Panc1 (cell line): ENCODE data around the gene EHD1. TPM values are rescaled to one million over a fixed set of nuclear protein-coding genes. Genes with fewer than 3 reads are reported as not detected.

Experiments used
- ATAC-seq: fragments of 200-7000 bp; cut with Tn5 transposase; 2 replicates; pipeline ENCODE4 v1.9.1; 2020; ENCODE audit warnings: mild to moderate bottlenecking, moderate library complexity
- BruUV-seq: library from RNA; stranded (reverse); fragments of 400-500 nt; replicated peaks from 2 replicates; lab custom pipeline; 2021; lab: Mats Ljungman, UMichigan
- CTCF ChIA-PET: fragments of 300-600 bp; sonication (Branson Sonifier 250); formaldehyde crosslinking; loops from one replicate; lab custom pipeline; 2022; ENCODE audit warnings: antibody characterized with exemption; lab: Charles Lee
- POLR2A ChIA-PET: fragments of 300-600 bp; sonication (Branson Sonifier 250); formaldehyde crosslinking; loops from one replicate; lab custom pipeline; 2022; ENCODE audit warnings: antibody characterized with exemption; lab: Charles Lee
- DNase-seq: peaks from one replicate; pipeline ENCODE4 v3.0.0-alpha.2; 2010; ENCODE audit warnings: low read depth, low spot score
- H3K27ac ChIP-seq: 2 replicates; pipeline ENCODE4 v1.5.1; 2011; ENCODE audit warnings: mild to moderate bottlenecking, low read length, inconsistent platforms
- H3K27me3 ChIP-seq: fragments of 200-500 bp; sonication (Bioruptor generic); 2 replicates; pipeline ENCODE4 v1.6.0; 2014; ENCODE audit warnings: low read length, inconsistent platforms; ENCODE audit not compliant: control insufficient read depth, insufficient read depth
- H3K36me3 ChIP-seq: fragments of 200-500 bp; sonication (Bioruptor generic); 2 replicates; pipeline ENCODE4 v1.5.1; 2014; ENCODE audit warnings: inconsistent platforms, mild to moderate bottlenecking, low read length, moderate library complexity; ENCODE audit not compliant: control insufficient read depth, insufficient read depth
- H3K4me1 ChIP-seq: 2 replicates; pipeline ENCODE4 v1.5.1; 2011; ENCODE audit warnings: inconsistent platforms, mild to moderate bottlenecking, low read length, moderate library complexity; ENCODE audit not compliant: control insufficient read depth, insufficient read depth
- H3K4me3 ChIP-seq, 2 experiments: 2 replicates each; pipeline ENCODE4 v1.5.1; 2011 to 2012; ENCODE audit warnings: low read depth in 2 of 2, low read length in 2 of 2, mild to moderate bottlenecking in 2 of 2, inconsistent platforms in 1 of 2, moderate library complexity in 1 of 2
- H3K9me3 ChIP-seq: fragments of 200-500 bp; sonication (Bioruptor generic); 2 replicates; pipeline ENCODE4 v1.5.1; 2014; ENCODE audit warnings: low read depth, mild to moderate bottlenecking, inconsistent platforms, low read length, moderate library complexity; ENCODE audit not compliant: control insufficient read depth, insufficient read depth
- CTCF ChIP-seq: fragments of 450-650 bp; IDR thresholded peaks from 2 replicates; pipeline ENCODE4 v1.5.1; 2017; ENCODE audit warnings: mild to moderate bottlenecking
- POLR2AphosphoS5 ChIP-seq: IDR thresholded peaks from 2 replicates; pipeline ENCODE4 v1.6.1; 2012; ENCODE audit warnings: mild to moderate bottlenecking, low read depth, low read length, moderate library complexity
- REST ChIP-seq, 2 experiments: IDR thresholded peaks; 2 replicates each; pipeline ENCODE4 v1.6.1; 2011 to 2012; ENCODE audit warnings: low read depth in 2 of 2, control low read depth in 1 of 2, low read length in 1 of 2, mild to moderate bottlenecking in 1 of 2, moderate library complexity in 1 of 2; ENCODE audit not compliant: insufficient read depth in 1 of 2
- SIN3A ChIP-seq: IDR thresholded peaks from 2 replicates; pipeline ENCODE4 v1.6.1; 2012; ENCODE audit warnings: low read depth, mild to moderate bottlenecking, low read length, moderate library complexity, borderline replicate concordance; ENCODE audit not compliant: insufficient read depth
- TCF7L2 ChIP-seq: IDR thresholded peaks from 2 replicates; pipeline ENCODE4 v1.6.1; 2011; ENCODE audit warnings: mild to moderate bottlenecking, low read depth, low read length, inconsistent platforms
- in situ Hi-C: cut with HindIII; loops from 2 replicates; pipeline ENCODE4 v1.10.0; 2016; ENCODE audit warnings: low sequenced_read_pairs, low pct_unique_long_range_greater_than_20kb
- intact Hi-C: fragments of 100-400 bp; cut with micrococcal nuclease; formaldehyde crosslinking; loops from one replicate; pipeline ENCODE4 v1.10.0; 2022; ENCODE audit not compliant: unreplicated experiment
- total RNA-seq: library from RNA; stranded (reverse); gene quantifications from one replicate; pipeline ENCODE4 v1.2.1, GENCODE V29; 2021; ENCODE audit not compliant: unreplicated experiment

The EHD1 gene
- total RNA-seq, 1 experiment from 2014 or later = 186 TPM

GRCh38 chr11:64892838-64893193 is 14.4 kb upstream of the EHD1 start:
- ChIA-PET POLR2A (interaction anchor here (0.5 kb wide), 1 partner anchor 10 kb away, joined by 3 read pairs; no protein-coding TSS in a partner anchor), CTCF (interaction anchor here (0.5 to 0.6 kb wide), 2 partner anchors 12 to 182 kb away, joined by 6 read pairs; no protein-coding TSS in a partner anchor)
- no TSS peak for BruUV-seq
- no peaks in the 10 kb centered on the region for H3K36me3 ChIP-seq
- no peaks in the 10 kb centered on the region for H3K27me3 ChIP-seq
- no peak overlapping the region for H3K4me3 ChIP-seq
- no peak for DNase-seq
- H3K27ac ChIP-seq = no peak overlapping the region
- intact Hi-C loops (no loop called here), in situ Hi-C loops (no loop called here)
- ATAC-seq = no peak
- peaks cover 25% of the 10 kb centered on the region for H3K4me1 ChIP-seq
- TF ChIP-seq CTCF = no peak
- no peak for TF ChIP-seq TCF7L2
- no peak for TF ChIP-seq POLR2AphosphoS5
- TF ChIP-seq SIN3A = no peak
- TF ChIP-seq REST (IDR thresholded peaks at IDR 0.05; ENCODE audit: insufficient read depth in 1 of 2, low read depth in 2 of 2, low read length in 1 of 2) = no peak
- H3K9me3 ChIP-seq = no peaks in the 10 kb centered on the region

GRCh38 chr11:64892411-64892831 is 14.0 kb upstream of the EHD1 start:
- DNase-seq (no peak), ATAC-seq (no peak)
- ChIA-PET CTCF (interaction anchor here (0.5 to 0.6 kb wide), 2 partner anchors 11 to 182 kb away, joined by 6 read pairs; no protein-coding TSS in a partner anchor), POLR2A (interaction anchor here (0.5 to 0.6 kb wide), 2 partner anchors 10 to 17 kb away, joined by 3 to 7 read pairs; no protein-coding TSS in a partner anchor)
- BruUV-seq = no TSS peak
- in situ Hi-C loops = no loop called here
- no peak for TF ChIP-seq CTCF
- no peak for TF ChIP-seq TCF7L2
- no peak for TF ChIP-seq POLR2AphosphoS5
- no peak for TF ChIP-seq REST (IDR thresholded peaks at IDR 0.05; ENCODE audit: insufficient read depth in 1 of 2, low read depth in 2 of 2, low read length in 1 of 2)
- H3K36me3 ChIP-seq = no peaks in the 10 kb centered on the region
- H3K4me1 ChIP-seq = peaks cover 28% of the 10 kb centered on the region
- intact Hi-C loops = no loop called here
- no peaks in the 10 kb centered on the region for H3K27me3 ChIP-seq
- H3K27ac ChIP-seq = no peak overlapping the region
- no peaks in the 10 kb centered on the region for H3K9me3 ChIP-seq
- no peak overlapping the region for H3K4me3 ChIP-seq
